K562 (cell line): ENCODE results near the gene KLHL12. TPM values are rescaled to one million over a fixed set of nuclear protein-coding genes. Genes with fewer than 3 reads are reported as not detected.

ENCODE experiments used
- ATF4 ChIP-seq: fragments of 450-650 bp; formaldehyde crosslinking; IDR thresholded peaks from 2 replicates; pipeline ENCODE4 v1.4.0; 2022; ENCODE audit warnings: mild to moderate bottlenecking, moderate library complexity
- CHD1 ChIP-seq: fragments of 200-600 bp; sonication (generic); IDR thresholded peaks from one replicate; pipeline ENCODE4 v1.6.1; 2012; ENCODE audit warnings: mild to moderate bottlenecking, moderate library complexity, low read length, inconsistent platforms
- CREB1 ChIP-seq, 2 experiments: sonication (generic) in 1 of 2; formaldehyde crosslinking in 1 of 2; IDR thresholded peaks; 2 replicates each; pipeline versions ENCODE4 v1.6.1 to v1.8.0; 2012 to 2022; ENCODE audit warnings: inconsistent platforms in 1 of 2, mild to moderate bottlenecking in 1 of 2, missing genetic modification reagents in 1 of 2, moderate library complexity in 1 of 2
- DACH1 ChIP-seq: fragments of 450-650 bp; IDR thresholded peaks from 2 replicates; pipeline ENCODE4 v1.6.1; 2018; ENCODE audit not compliant: partially characterized antibody
- E2F4 ChIP-seq: sonication (generic); formaldehyde crosslinking; IDR thresholded peaks from 2 replicates; pipeline ENCODE4 v1.8.0; 2022; ENCODE audit warnings: mild to moderate bottlenecking, low read depth, missing genetic modification reagents
- ELF4 ChIP-seq: fragments of 450-650 bp; formaldehyde crosslinking; IDR thresholded peaks from 2 replicates; pipeline ENCODE4 v1.4.0; 2022; ENCODE audit warnings: missing genetic modification characterization
- MLLT1 ChIP-seq, 2 experiments: fragments of 450-650 bp; IDR thresholded peaks; 2 replicates each; pipeline ENCODE4 v1.6.1; 2016
- MTA1 ChIP-seq: fragments of 450-650 bp; IDR thresholded peaks from 2 replicates; pipeline ENCODE4 v1.6.1; 2017; ENCODE audit warnings: borderline replicate concordance
- NKRF ChIP-seq: fragments of 450-650 bp; IDR thresholded peaks from 2 replicates; pipeline ENCODE4 v1.6.1; 2016; ENCODE audit warnings: borderline replicate concordance
- NR0B1 ChIP-seq: fragments of 450-650 bp; IDR thresholded peaks from one replicate; pipeline ENCODE4 v1.6.1; 2018; ENCODE audit warnings: mild to moderate bottlenecking, moderate library complexity; ENCODE audit not compliant: partially characterized antibody
- NR2F6 ChIP-seq: fragments of 450-650 bp; formaldehyde crosslinking; IDR thresholded peaks from 2 replicates; pipeline ENCODE4 v1.4.0; 2020; ENCODE audit warnings: mild to moderate bottlenecking
- PML ChIP-seq: IDR thresholded peaks from 2 replicates; pipeline ENCODE4 v1.6.1; 2012; ENCODE audit warnings: low read length, inconsistent platforms
- POLR2AphosphoS2 ChIP-seq: IDR thresholded peaks from 2 replicates; pipeline ENCODE4 v1.6.1; 2012; ENCODE audit warnings: low read length, improper control_type of control experiment
- RFX7 ChIP-seq: fragments of 250-450 bp; sonication (Bioruptor Pico); IDR thresholded peaks from 2 replicates; pipeline ENCODE4 v1.5.1; 2021; ENCODE audit warnings: mild to moderate bottlenecking
- SMARCC2 ChIP-seq: fragments of 450-650 bp; IDR thresholded peaks from 2 replicates; pipeline ENCODE4 v1.6.1; 2017; ENCODE audit warnings: antibody characterized with exemption, moderate library complexity, mild to moderate bottlenecking, low read depth
- SRSF3 ChIP-seq: fragments of 200-400 bp; formaldehyde crosslinking; IDR thresholded peaks from 2 replicates; pipeline ENCODE4 v1.6.1; 2016; ENCODE audit warnings: mild to moderate bottlenecking, low read length, moderate library complexity; ENCODE audit not compliant: insufficient read depth
- ZFP36 ChIP-seq: fragments of 150-350 bp; IDR thresholded peaks from 2 replicates; pipeline ENCODE4 v1.6.1; 2018; ENCODE audit warnings: low read length, low read depth; ENCODE audit not compliant: partially characterized antibody
- ZNF134 ChIP-seq: fragments of 250-450 bp; sonication (Bioruptor Pico); conservative IDR thresholded peaks from 2 replicates; pipeline ENCODE4 v1.4.0; 2020
- ZNF584 ChIP-seq: fragments of 200-800 bp; sonication (Bioruptor generic); IDR thresholded peaks from 2 replicates; pipeline ENCODE4 v1.6.1; 2016; ENCODE audit warnings: low read depth, mild to moderate bottlenecking, missing genetic modification characterization, missing compliant biosample characterization
- polyA plus RNA-seq, 8 experiments: library from polyadenylated mRNA; depleted of rRNA in 4 of 8; stranded (reverse) in 5 of 8; unstranded in 3 of 8; fragments of >200 nt; fragmentation: Nextera tagmentation in 2 of 8; fragmentation: Illumina TruSeq in 1 of 8; extraction: Ambion mirVana in 2 of 8; extraction: Trizol in 1 of 8; gene quantifications; 2 replicates each; pipeline versions ENCODE4 v1.2.1 to v1.2.3, GENCODE V29; 2011 to 2014; ENCODE audit warnings: inconsistent platforms in 1 of 8, missing spikeins in 1 of 8
- total RNA-seq, 7 experiments: library from RNA; depleted of rRNA in 6 of 7; stranded (reverse); fragments of >200 nt in 6 of 7; fragmentation: Illumina TruSeq in 2 of 7; extraction: Trizol in 2 of 7; gene quantifications; 2 replicates each; pipeline versions ENCODE4 v1.2.1 to v1.2.3, GENCODE V29; 2011 to 2021; ENCODE audit warnings: low replicate concordance in 1 of 7

The KLHL12 gene
- total and polyA plus RNA-seq, 9 of the 15 experiments (the other 6 are each of a cell fraction or from before 2014, with no cell fraction given), result 23.1 to 85.1 (median 35.0) TPM

GRCh38 chr1:202926581-202927491 lies at the start of gene KLHL12 (continued):
- TF ChIP-seq SMARCC2 (peak; percentile 51; the same call in 1 of the 2 replicates), ZFP36 (no peak), CREB1 (IDR thresholded peaks at IDR 0.05) (peak; percentile 97), CREB1 (CRISPR knock-in tag; IDR thresholded peaks at IDR 0.05) (peak; percentile 99), NKRF (peak; percentile 92; the same call in 1 of the 2 replicates), CHD1 (peak; percentile 11), ZNF584 (no peak), ELF4 (CRISPR knock-in tag) (0 out of 2 replicates have a peak, but pooled peaks have one; percentile 45), ATF4 (CRISPR knock-in tag) (peak; percentile 95), NR2F6 (CRISPR knock-in tag) (0 out of 2 replicates have a peak, but pooled peaks have one; percentile 12), NR0B1 (no peak), MLLT1 (IDR thresholded peaks at IDR 0.05) (peak in 1 of 2 experiments; percentile 35; a peak in 1 of 4 replicates), SRSF3 (no peak), DACH1 (peak; percentile 83), ZNF134 (CRISPR knock-in tag) (no peak), MTA1 (peak; percentile 98), PML (peak; percentile 82), E2F4 (CRISPR knock-in tag) (peak; percentile 82; the same call in 1 of the 2 replicates), POLR2AphosphoS2 (no peak), RFX7 (no peak)
